HG03159 (cell line): ENCODE data around the gene KLHL22.
A peak's percentile ranks its signal among the peaks of the same experiment; 100 is the strongest.
"Not testable (repeated sequence)": the region's sequence is repeated elsewhere in the genome, so short reads cannot be mapped to it uniquely, and the experiment has no call there.

Experiments
- ATAC-seq: cut with Tn5 transposase; IDR thresholded peaks from one replicate; pipeline ENCODE4 v1.9.1; 2021; ENCODE audit warnings: mild to moderate bottlenecking, moderate library complexity; ENCODE audit not compliant: unreplicated experiment

Gene KLHL22

DNA sequence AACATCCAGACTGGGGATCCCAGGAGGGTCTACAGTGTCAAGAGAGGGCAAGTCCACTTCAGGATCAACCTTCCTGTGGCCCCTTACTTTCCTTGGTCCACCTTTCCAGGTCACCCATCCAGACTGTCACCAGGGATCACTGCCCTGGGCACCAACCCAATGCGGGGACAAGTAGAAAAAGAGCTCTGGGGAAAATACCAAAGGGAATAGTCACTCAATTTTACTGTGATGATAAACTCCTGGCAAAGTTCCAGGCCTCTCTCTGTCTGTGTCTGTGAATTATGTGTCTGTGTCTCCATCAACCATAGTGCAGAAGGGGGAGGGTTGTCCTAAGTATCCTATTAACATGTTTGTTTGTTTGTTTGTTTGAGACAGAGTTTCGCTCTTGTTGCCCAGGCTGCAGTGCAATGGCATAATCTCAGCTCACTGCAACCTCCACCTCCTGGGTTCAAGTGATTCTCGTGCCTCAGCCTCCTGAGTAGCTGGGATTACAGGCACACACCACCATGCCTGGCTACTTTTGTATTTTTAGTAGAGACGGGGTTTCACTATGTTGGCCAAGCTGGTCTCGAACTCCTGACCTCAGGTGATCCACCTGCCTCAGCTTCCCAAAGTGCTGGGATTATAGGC lies 8.8 kb upstream of the KLHL22 start:
- not testable (repeated sequence) for ATAC-seq

- ATAC-seq = no peak
Observed at GRCh38 chr22:20503816-20504215, 8.2 kb upstream of the KLHL22 start.

DNA sequence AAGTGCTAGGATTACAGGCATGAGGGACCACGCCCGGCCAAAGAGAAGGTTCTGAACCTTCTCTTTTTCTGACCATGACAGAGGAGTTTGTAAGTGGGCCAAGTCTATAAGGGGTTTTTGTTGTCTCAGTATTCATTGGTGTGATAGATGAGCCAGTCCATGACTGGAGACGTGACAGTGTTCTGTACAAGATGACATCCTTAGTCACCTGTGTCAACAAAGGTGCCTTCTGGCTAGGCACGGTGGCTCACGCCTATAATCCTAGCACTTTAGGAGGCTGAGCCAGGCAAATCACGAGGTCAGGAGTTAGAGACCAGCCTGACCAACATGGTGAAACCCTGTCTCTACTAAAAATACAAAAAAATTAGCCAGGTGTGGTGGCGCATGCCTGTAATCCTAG lies 4.2 kb upstream of the KLHL22 start:
- no peak for ATAC-seq

DNA sequence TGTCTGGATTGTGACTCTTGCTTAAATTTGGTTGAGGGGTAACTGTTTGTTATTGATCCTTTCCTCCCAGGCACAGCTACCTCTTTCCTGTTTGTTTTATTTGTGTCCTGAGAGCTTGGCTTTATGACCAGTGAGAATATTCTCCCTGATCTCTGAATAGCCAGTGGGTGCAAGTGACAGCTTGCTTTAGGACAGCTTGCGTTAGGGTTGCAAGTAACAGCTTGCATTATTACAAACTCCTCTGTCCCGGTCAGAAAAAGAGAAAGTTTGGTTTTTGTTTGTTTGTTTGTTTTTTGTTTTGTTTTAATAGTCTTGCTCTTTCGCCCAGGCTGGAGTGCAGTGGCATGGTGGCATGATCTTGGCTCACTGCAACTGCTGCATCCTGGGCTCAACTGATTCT lies 3.3 kb upstream of the KLHL22 start:
- no peak for ATAC-seq

DNA sequence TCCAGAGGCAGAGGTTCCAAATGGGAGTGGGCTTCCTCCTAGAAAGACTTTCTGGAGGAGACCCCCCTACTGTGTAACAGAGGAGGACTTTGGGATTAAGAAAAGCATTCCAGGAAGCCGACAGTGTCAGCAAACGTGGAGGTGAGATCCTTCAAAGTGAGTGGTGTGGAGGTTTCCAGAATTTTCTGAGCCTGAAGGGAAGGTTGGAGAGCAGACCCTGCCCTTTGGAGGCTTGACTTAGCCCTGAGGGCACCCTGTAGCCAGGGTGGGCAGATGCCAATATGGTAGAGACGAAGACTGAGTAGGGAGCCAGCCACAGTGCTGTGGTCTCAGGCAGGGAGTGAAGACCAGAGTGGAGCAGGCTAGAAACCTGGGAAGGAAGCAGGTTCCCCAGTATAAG lies 1.8 kb upstream of the KLHL22 start:
- no peak for ATAC-seq

- ATAC-seq = peak; percentile 81
Observed at GRCh38 chr22:20495861-20496681, 476 bp upstream of the KLHL22 start.

- ATAC-seq = no peak
Observed at GRCh38 chr22:20491346-20491745, 4.2 kb downstream of the KLHL22 start.

DNA sequence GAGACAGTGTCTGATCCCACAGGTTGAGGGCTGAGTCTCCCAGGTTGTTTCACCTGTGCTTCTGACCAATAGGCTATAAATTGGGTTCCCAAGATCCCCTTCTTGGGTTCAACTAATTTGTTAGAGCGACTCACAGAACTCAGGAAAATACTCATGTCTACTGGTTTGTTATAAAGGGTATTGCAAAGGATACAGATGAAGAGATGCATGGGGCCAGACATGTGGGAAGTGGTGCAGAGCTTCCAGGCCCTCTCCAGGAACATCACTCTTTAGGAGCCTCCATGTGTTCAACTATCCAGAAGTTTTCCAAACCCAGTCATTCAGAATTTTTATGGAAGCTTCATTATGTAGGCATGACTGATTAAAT lies 4.7 kb downstream of the KLHL22 start:
- no peak for ATAC-seq

- no peak for ATAC-seq
Observed at GRCh38 chr22:20490183-20490940, 5.2 kb downstream of the KLHL22 start.

GRCh38 chr22:20488946-20489345 lies 6.6 kb downstream of the KLHL22 start:
- ATAC-seq = no peak

GRCh38 chr22:20487715-20488114 lies 7.9 kb downstream of the KLHL22 start:
- ATAC-seq = no peak

GRCh38 chr22:20486229-20486628 lies 9.4 kb downstream of the KLHL22 start:
- ATAC-seq = no peak

DNA sequence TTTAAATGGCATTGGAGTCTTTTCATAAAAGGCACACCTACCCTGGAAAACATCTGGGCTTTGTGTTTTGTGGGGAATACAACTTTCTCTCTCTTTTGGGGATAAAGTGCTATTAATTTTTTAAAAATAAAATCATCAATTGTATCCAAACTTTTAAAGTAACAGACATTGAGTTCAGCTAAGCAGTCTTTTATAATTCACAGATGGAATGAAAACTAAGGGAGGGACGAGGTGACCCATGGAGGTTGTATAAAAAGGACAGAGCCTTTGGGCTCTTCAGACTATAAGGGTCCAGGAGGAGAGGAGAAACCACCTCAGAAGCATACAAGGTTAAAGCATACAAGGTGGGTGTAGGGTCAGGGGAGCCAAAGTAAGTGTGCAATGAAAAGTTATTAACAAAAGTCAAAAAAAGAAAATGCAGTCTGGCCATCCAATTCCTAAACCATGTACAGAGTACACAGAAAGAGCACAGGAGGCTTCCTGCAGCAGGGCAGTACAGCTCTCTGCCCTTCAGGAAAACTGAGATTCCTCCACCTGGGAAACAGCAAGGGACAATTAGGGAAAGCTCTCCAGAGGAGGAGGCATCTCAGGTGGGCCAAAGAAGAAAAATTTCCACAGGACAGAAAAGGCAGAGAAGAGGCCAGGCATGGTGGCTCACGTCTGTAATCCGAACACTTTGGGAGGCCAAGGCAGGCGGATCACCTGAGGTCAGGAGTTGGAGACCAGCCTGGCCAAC lies 10.5 kb downstream of the KLHL22 start:
- no peak for ATAC-seq

- no peak for ATAC-seq
Observed at GRCh38 chr22:20483771-20484170, 11.8 kb downstream of the KLHL22 start.

GRCh38 chr22:20483143-20483506 lies 12.5 kb downstream of the KLHL22 start:
- not testable (repeated sequence) for ATAC-seq

- no peak for ATAC-seq
Observed at GRCh38 chr22:20479612-20480196, 15.9 kb downstream of the KLHL22 start.

GRCh38 chr22:20478059-20478458 lies 17.5 kb downstream of the KLHL22 start:
- not testable (repeated sequence) for ATAC-seq

GRCh38 chr22:20475569-20475968 lies 20.0 kb downstream of the KLHL22 start:
- ATAC-seq = not testable (repeated sequence)

- ATAC-seq = no peak
Observed at GRCh38 chr22:20475115-20475436, 20.5 kb downstream of the KLHL22 start.

GRCh38 chr22:20472629-20473442 lies 22.8 kb downstream of the KLHL22 start:
- no peak for ATAC-seq
